Activated gamma-delta T cell treated with anti-CD3 and anti-CD28 coated beads, Interleukin-2, amount 50 U/mL, for 16 hours (primary cell): Measurements from ENCODE around the gene APBB1.

Experiments used
- DNase-seq: peaks from one replicate; pipeline ENCODE4 v3.0.0-alpha.2; 2020; ENCODE audit warnings: low read depth

The APBB1 gene

DNA sequence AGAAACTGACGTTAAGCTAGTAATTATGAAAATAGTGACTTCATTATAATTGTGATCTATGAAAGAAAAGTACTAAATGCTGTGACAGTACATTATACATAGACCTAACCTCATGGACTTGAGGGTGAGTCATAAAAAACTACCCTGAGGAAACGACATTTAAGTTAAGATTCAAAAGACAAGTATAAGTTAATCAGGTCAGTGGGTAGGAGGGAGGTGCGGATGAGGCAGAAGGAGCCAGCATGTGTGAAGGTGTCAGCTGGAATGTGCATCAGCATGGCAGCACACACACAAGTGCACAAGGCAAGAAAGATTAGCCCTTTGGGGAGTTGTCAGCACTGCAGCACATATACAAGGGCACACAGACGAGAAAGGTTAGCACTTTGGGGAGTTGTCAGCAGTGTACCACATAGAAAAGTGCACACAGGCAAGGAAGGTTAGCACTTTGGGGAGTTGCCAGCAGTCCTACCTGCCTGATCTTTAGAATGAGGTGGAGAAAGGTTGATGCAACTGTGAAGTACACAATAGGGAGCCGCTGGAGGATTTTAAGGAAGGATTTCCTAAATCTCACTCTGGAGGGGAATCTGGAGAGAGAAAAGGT is 67.0 kb downstream of the APBB1 start:
- no peak for DNase-seq

- no peak for DNase-seq
Observed at GRCh38 chr11:6350486-6350885, 68.4 kb downstream of the APBB1 start.

- DNase-seq = no peak
Observed at GRCh38 chr11:6350043-6350442, 68.9 kb downstream of the APBB1 start.

DNA sequence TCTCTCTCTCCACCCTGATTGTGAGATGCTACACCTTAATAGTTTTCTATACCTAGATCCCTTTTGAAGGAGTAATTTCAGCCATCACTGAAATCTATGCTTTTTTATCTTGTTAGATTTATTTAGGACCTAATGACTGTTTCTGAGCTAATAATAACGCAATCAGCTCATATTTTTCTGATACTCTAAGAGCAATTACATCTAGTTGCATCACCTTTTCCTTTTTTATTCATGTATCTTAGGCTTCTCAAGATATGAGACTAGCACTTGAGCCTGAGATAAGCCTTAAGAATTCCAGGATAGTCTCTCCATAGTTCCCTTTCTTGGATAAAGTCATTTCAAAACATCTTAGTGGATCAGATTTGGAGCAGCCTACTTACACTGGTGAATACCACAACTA is 73.5 kb downstream of the APBB1 start:
- DNase-seq = no peak
